ENCODE data around the gene HDGFL1. TPM values are rescaled to one million over a fixed set of nuclear protein-coding genes. Genes with fewer than 3 reads are reported as not detected.

Gene HDGFL1
- total and polyA plus RNA-seq, 2 of the 8 experiments (the other 6 are each of a cell fraction or from before 2014, with no cell fraction given), result not detected

DNA sequence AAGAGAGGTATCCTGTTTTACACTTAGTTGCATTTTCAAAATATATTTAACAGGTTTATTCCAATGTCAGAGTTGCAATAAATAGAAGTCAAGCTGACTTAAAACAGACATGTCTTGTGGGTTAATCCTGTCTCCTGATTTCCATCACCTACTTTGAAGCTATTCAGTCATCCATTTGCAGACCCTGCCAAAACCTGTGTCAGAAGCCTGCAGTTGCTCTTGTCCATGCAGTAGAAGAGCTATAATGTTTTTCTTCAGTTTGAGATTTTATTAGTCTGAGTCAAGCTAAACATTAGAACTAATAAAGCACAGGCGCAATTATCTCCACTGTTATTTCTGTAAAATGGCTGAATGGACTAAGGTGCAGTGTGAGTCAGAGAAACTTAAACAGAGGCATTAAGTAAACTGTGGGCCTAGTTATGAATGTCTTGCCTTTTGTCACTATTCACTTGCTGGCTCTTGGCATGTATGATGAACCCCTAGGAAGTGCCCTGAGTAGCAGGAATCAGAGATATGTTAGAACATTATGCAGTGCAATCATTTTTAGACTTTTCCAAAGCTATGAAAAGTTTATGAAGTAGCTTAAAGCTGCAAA, 11.0 kb upstream of the HDGFL1 start (continued):
- TF ChIP-seq RAD21 (IDR thresholded peaks at IDR 0.05 in 1 of 2, conservative IDR thresholded peaks at IDR 0.05 in 1 of 2; ENCODE audit: low read depth in 2 of 2, low read length in 2 of 2) (no peak), RBBP5 (IDR thresholded peaks at IDR 0.05; ENCODE audit: borderline replicate concordance, low read depth, low read length) (no peak), BACH1 (IDR thresholded peaks at IDR 0.05; ENCODE audit: low read length) (no peak), KDM5A (IDR thresholded peaks at IDR 0.05; ENCODE audit: low read length) (no peak), NRF1 (IDR thresholded peaks at IDR 0.05; ENCODE audit: low read depth, low read length) (no peak), SAP30 (IDR thresholded peaks at IDR 0.05; ENCODE audit: insufficient read depth, insufficient replicate concordance, low read length) (no peak), MAFK (IDR thresholded peaks at IDR 0.05; ENCODE audit: low read depth, low read length) (no peak), SP2 (IDR thresholded peaks at IDR 0.05; ENCODE audit: low read length) (no peak)

Data from H1 (cell line).